LNCAP (cell line): ENCODE measurements around the gene SERPINB1.

Experiments used
- CTCF ChIP-seq: fragments of 450-650 bp; IDR thresholded peaks from 2 replicates; pipeline ENCODE4 v1.5.1; 2017; ENCODE audit warnings: mild to moderate bottlenecking

SERPINB1 gene

GRCh38 chr6:2862712-2863181, 21.1 kb upstream of the SERPINB1 start:
- no peak for TF ChIP-seq CTCF

- no peak for TF ChIP-seq CTCF
These were observed 20.1 kb upstream of the SERPINB1 start for GRCh38 chr6:2861822-2862164.

DNA sequence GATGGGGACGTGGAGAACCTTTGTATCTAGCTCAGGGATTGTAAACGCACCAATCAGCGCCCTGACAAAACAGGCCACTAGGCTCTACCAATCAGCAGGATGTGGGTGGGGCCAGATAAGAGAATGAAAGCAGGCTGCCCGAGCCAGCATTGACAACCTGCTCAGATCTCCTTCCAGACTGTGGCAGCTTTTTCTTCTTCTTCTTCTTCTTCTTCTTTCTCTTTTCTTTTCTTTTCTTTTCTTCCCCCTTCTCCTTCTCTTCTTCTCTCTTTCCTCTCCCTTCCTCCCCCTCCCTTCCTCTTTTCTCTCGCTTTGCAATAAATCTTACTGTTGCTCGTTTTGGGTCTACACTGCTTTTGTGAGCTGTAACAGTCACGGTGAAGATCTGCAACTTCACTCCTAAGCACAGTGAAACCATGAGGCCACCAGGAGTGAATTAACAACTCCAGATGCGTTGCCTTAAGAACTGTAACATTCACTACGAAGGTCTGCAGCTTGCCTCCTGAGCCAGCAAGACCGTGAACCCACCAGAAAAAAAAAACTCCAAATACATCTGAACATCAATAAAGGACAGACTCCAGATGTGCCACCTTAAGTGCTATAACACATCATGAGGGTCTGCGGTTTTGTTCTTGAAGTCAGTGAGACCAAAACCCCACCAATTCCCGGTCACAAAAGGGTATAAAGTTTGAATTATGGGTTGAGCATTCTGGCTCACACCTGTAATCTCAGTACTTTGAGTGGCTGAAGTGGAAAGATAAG, 19.6 kb upstream of the SERPINB1 start:
- TF ChIP-seq CTCF: no peak

GRCh38 chr6:2859185-2859700, 17.6 kb upstream of the SERPINB1 start:
- TF ChIP-seq CTCF: no peak

DNA sequence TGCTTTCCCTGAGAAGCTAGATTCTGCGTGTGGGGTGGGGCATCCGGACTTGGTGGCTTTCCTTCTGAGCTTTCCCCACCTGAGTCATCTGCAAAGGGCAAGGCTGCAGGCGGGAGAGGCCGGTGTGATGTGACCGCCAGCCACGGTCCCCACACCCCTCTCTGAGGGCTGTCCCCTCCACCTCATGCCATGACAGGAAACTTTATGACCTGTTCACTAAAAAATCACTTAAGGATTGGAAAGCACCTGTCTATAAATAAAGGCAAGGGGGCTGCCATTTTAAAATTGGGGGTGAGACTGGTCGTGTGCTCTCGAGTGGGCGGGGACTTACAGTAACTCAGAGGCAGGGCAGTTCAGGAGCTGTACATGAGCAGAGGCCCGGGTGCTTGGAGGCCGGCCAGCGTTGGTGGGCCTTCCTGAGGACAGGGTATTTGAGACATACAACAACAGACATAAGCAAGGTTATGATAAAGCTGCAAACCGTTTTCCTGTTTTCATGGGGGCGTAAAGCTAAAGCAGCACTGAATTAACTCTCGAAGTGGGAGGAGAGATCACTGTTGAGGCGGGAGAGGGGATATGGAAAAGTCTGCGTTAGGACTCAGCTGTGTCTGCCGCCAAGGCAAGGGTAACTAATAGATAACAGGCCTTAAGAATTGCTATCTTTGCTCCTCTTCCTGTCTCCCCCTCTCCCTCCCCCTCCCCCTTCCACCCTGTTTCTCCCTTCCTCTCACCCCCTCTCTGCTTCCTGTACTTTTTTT, 16.1 kb upstream of the SERPINB1 start:
- no peak for TF ChIP-seq CTCF

DNA sequence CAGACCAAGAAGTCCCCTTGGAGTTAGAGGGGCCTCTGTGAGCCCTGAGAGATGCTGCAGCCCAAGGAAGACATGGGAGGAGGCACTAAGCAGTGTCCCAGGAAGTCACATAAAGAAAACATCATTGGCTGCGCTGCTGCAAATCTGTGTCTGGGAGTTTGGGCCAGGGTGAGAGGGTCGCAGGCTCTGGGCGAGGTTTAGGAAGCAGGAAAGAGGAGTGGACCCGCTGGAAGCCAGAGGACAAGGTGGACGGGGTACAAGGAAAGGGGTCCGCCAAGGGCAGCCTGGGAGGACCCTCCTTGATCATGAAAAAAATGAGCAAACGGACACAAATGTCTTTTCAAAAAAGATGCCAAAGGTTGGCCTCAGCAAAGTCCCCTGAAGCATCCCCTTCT, 15.5 kb upstream of the SERPINB1 start:
- no peak for TF ChIP-seq CTCF

DNA sequence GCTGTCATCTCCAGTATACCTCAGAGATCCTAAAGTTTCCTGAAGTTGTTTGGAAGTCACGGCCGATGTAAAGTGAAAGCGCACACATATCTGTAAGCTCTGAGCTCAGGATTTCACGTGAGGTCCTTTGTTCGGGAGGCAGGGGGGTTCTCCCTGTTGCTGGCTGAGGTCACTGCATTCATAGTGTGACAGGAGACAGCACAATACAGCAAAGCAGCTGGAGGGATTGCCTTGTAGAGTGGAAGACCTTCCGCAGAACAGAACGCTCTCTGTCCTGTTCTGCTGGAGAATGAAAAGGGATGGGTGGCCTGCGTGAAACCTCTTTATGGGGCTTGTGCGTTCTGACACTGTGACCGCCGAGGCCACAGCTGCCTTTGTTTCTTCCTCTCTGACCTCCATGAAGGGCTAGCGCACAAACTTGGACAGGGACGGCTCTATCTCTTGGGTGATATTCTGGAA, 13.4 kb upstream of the SERPINB1 start:
- TF ChIP-seq CTCF: no peak
